ENCODE data around the gene PDZRN3. TPM values are rescaled to one million over a fixed set of nuclear protein-coding genes. Genes with fewer than 3 reads are reported as not detected.

The PDZRN3 gene
- total and polyA plus RNA-seq, 4 donors, result 7.3 to 36.4 (median 16.3) TPM

GRCh38 chr3:73481888-73482287 is 142.9 kb downstream of the PDZRN3 start:
- ATAC-seq (ENCODE audit: insufficient read depth, low FRiP score) (no peak), DNase-seq (no peak)
- H3K27ac ChIP-seq (ENCODE audit: low read depth in 1 of 2, low read length in 1 of 2), result peak overlapping the region in 1 of 2 donors; percentile 70
- WGBS, 2 donors, result 81 to 94% methylated on average over 3 of the region's 3 CpGs
- H3K9me3 ChIP-seq (ENCODE audit: control insufficient read depth in 4 of 4, insufficient read depth in 3 of 4, low read length in 3 of 4), result no peaks in the 10 kb centered on the region
- no peak for TF ChIP-seq CTCF (IDR thresholded peaks at IDR 0.05; ENCODE audit: control extremely low read depth, extremely low read depth)
- H3K36me3 ChIP-seq (ENCODE audit: control insufficient read depth in 4 of 4, insufficient read depth in 4 of 4, low read length in 4 of 4), result peaks cover 0 to 2% (median 0%) of the 10 kb centered on the region in 4 donors
- H3K9ac ChIP-seq (ENCODE audit: insufficient read depth in 1 of 2, low read length in 2 of 2), result no peak overlapping the region
- no peaks in the 10 kb centered on the region for H3K27me3 ChIP-seq (ENCODE audit: control insufficient read depth in 3 of 3, insufficient read depth in 3 of 3, low read length in 2 of 3)
- peaks cover 5 to 39% (median 15%) of the 10 kb centered on the region in 5 donors for H3K4me1 ChIP-seq (ENCODE audit: control insufficient read depth in 5 of 5, insufficient read depth in 5 of 5, low read length in 5 of 5)
- H3K4me3 ChIP-seq, result no peak overlapping the region

- no peak overlapping the region for H3K9ac ChIP-seq (ENCODE audit: insufficient read depth in 1 of 2, low read length in 2 of 2)
- DNase-seq (peak in 2 of 3 donors; percentile 64 to 80), ATAC-seq (ENCODE audit: insufficient read depth, low FRiP score) (peak; percentile 56)
- H3K36me3 ChIP-seq (ENCODE audit: control insufficient read depth in 4 of 4, insufficient read depth in 4 of 4, low read length in 4 of 4), result peaks cover 0 to 5% (median 0%) of the 10 kb centered on the region in 4 donors
- H3K27ac ChIP-seq (ENCODE audit: low read depth in 1 of 2, low read length in 1 of 2), result peak overlapping the region in 1 of 2 donors; percentile 77
- no peaks in the 10 kb centered on the region for H3K9me3 ChIP-seq (ENCODE audit: control insufficient read depth in 4 of 4, insufficient read depth in 3 of 4, low read length in 3 of 4)
- 74 to 87% methylated on average over 3 of the region's 3 CpGs for WGBS, 2 donors
- peaks cover 0 to 27% (median 6%) of the 10 kb centered on the region in 5 donors for H3K4me1 ChIP-seq (ENCODE audit: control insufficient read depth in 5 of 5, insufficient read depth in 5 of 5, low read length in 5 of 5)
- TF ChIP-seq CTCF (IDR thresholded peaks at IDR 0.05; ENCODE audit: control extremely low read depth, extremely low read depth), result no peak
- no peak overlapping the region for H3K4me3 ChIP-seq
- no peaks in the 10 kb centered on the region for H3K27me3 ChIP-seq (ENCODE audit: control insufficient read depth in 3 of 3, insufficient read depth in 3 of 3, low read length in 2 of 3)
Measured at GRCh38 chr3:73480187-73480672, 144.5 kb downstream of the PDZRN3 start.

GRCh38 chr3:73479325-73479724 is 145.4 kb downstream of the PDZRN3 start:
- Histone ChIP-seq H3K9me3 (ENCODE audit: control insufficient read depth in 4 of 4, insufficient read depth in 3 of 4, low read length in 3 of 4) (no peaks in the 10 kb centered on the region), H3K27me3 (ENCODE audit: control insufficient read depth in 3 of 3, insufficient read depth in 3 of 3, low read length in 2 of 3) (no peaks in the 10 kb centered on the region), H3K27ac (ENCODE audit: low read depth in 1 of 2, low read length in 1 of 2) (peak overlapping the region in 1 of 2 donors; percentile 22), H3K9ac (ENCODE audit: insufficient read depth in 1 of 2, low read length in 2 of 2) (no peak overlapping the region), H3K4me1 (ENCODE audit: control insufficient read depth in 5 of 5, insufficient read depth in 5 of 5, low read length in 5 of 5) (peaks cover 0 to 21% (median 6%) of the 10 kb centered on the region in 5 donors), H3K4me3 (no peak overlapping the region), H3K36me3 (ENCODE audit: control insufficient read depth in 4 of 4, insufficient read depth in 4 of 4, low read length in 4 of 4) (peaks cover 0 to 5% (median 0%) of the 10 kb centered on the region in 4 donors)
- 83 to 89% methylated on average over 5 of the region's 5 CpGs for WGBS, 2 donors
- no peak for DNase-seq
- no peak for ATAC-seq (ENCODE audit: insufficient read depth, low FRiP score)
- TF ChIP-seq CTCF (IDR thresholded peaks at IDR 0.05; ENCODE audit: control extremely low read depth, extremely low read depth), result no peak

GRCh38 chr3:73478858-73479257 is 145.9 kb downstream of the PDZRN3 start:
- H3K27me3 ChIP-seq (ENCODE audit: control insufficient read depth in 3 of 3, insufficient read depth in 3 of 3, low read length in 2 of 3), result no peaks in the 10 kb centered on the region
- no peak for TF ChIP-seq CTCF (IDR thresholded peaks at IDR 0.05; ENCODE audit: control extremely low read depth, extremely low read depth)
- H3K4me1 ChIP-seq (ENCODE audit: control insufficient read depth in 5 of 5, insufficient read depth in 5 of 5, low read length in 5 of 5), result peaks cover 0 to 19% (median 6%) of the 10 kb centered on the region in 5 donors
- peaks cover 0 to 3% (median 0%) of the 10 kb centered on the region in 4 donors for H3K36me3 ChIP-seq (ENCODE audit: control insufficient read depth in 4 of 4, insufficient read depth in 4 of 4, low read length in 4 of 4)
- no peak overlapping the region for H3K9ac ChIP-seq (ENCODE audit: insufficient read depth in 1 of 2, low read length in 2 of 2)
- peak overlapping the region in 1 of 2 donors; percentile 22 for H3K27ac ChIP-seq (ENCODE audit: low read depth in 1 of 2, low read length in 1 of 2)
- no peak overlapping the region for H3K4me3 ChIP-seq
- 85 to 97% methylated on average over 1 of the region's 1 CpG for WGBS, 2 donors
- ATAC-seq (ENCODE audit: insufficient read depth, low FRiP score), result no peak
- no peak for DNase-seq
- no peaks in the 10 kb centered on the region for H3K9me3 ChIP-seq (ENCODE audit: control insufficient read depth in 4 of 4, insufficient read depth in 3 of 4, low read length in 3 of 4)
